Measurements from ENCODE around the gene USF1. TPM values are rescaled to one million over a fixed set of nuclear protein-coding genes. Genes with fewer than 3 reads are reported as not detected.

Gene USF1
- total RNA-seq, 4 donors from 2014 or later: 35.9 to 55.7 (median 49.4) TPM

- H3K27ac ChIP-seq: peak within 1 kb of the TSS; percentile 77 to 91 (median 85)
- H3K9me3 ChIP-seq: no peaks in the 10 kb centered on the region
- no peak for DNase-seq
- intact Hi-C loops (cut with DNase I): loop anchor here (10.0 kb wide), 1 partner anchor 56 kb away; the partner anchor contains the start of gene KLHDC9
- peak in 1 of 4 donors; percentile 70 for TF ChIP-seq POLR2A (IDR thresholded peaks at IDR 0.05)
- TF ChIP-seq CTCF (IDR thresholded peaks at IDR 0.05): peak in 1 of 6 experiments; percentile 11
- 9 to 27% methylated on average over 6 to 7 of the region's 54 CpGs for WGBS, 2 donors
- H3K36me3 ChIP-seq: peaks cover 26 to 45% (median 28%) of the 10 kb centered on the region in 3 donors
- H3K4me3 ChIP-seq: peak within 1 kb of the TSS; percentile 61 to 84 (median 78)
- H3K27me3 ChIP-seq: no peaks in the 10 kb centered on the region
- peaks cover 5 to 39% (median 8%) of the 10 kb centered on the region in 3 donors for H3K4me1 ChIP-seq
Observed at GRCh38 chr1:161038523-161039153, 7.1 kb downstream of the USF1 start, which contains the start of gene TSTD1. TSS of gene TSTD1 (minus strand) at chr1:161038964. CDS start at chr1:161038889, 75 bp downstream.

GRCh38 chr1:161037661-161038522, 7.9 kb downstream of the USF1 start:
- DNase-seq: no peak
- peaks cover 26 to 39% (median 28%) of the 10 kb centered on the region in 3 donors for H3K36me3 ChIP-seq
- no peaks in the 10 kb centered on the region for H3K27me3 ChIP-seq
- peak overlapping the region; percentile 77 to 91 (median 85) for H3K27ac ChIP-seq
- no peaks in the 10 kb centered on the region for H3K9me3 ChIP-seq
- peak overlapping the region; percentile 61 to 84 (median 78) for H3K4me3 ChIP-seq
- H3K4me1 ChIP-seq: peaks cover 4 to 36% (median 8%) of the 10 kb centered on the region in 3 donors
- intact Hi-C loops (cut with DNase I): loop anchor here (10.0 kb wide), 1 partner anchor 57 kb away; the partner anchor contains the start of gene KLHDC9
- TF ChIP-seq POLR2A (IDR thresholded peaks at IDR 0.05) (no peak), CTCF (IDR thresholded peaks at IDR 0.05) (no peak)
- WGBS, 2 donors: 42 to 48% methylated on average over 10 to 11 of the region's 21 CpGs

GRCh38 chr1:161033751-161034150, 12.0 kb downstream of the USF1 start:
- intact Hi-C loops (cut with DNase I): loop anchor here (10.0 kb wide), 1 partner anchor 61 kb away; the partner anchor contains the start of gene KLHDC9
- TF ChIP-seq CTCF (IDR thresholded peaks at IDR 0.05) (no peak), POLR2A (IDR thresholded peaks at IDR 0.05) (no peak)
- no peaks in the 10 kb centered on the region for H3K36me3 ChIP-seq
- no peak for DNase-seq
- no peak overlapping the region for H3K4me3 ChIP-seq
- no peaks in the 10 kb centered on the region for H3K9me3 ChIP-seq
- WGBS, 2 donors: 52 to 63% methylated on average over 2 to 3 of the region's 3 CpGs
- H3K27me3 ChIP-seq: no peaks in the 10 kb centered on the region
- H3K27ac ChIP-seq: no peak overlapping the region
- peaks cover 0 to 27% (median 8%) of the 10 kb centered on the region in 3 donors for H3K4me1 ChIP-seq

GRCh38 chr1:161032409-161032808, 13.4 kb downstream of the USF1 start:
- H3K27me3 ChIP-seq: no peaks in the 10 kb centered on the region
- intact Hi-C loops (cut with DNase I): loop anchor here (10.0 kb wide), 1 partner anchor 62 kb away; the partner anchor contains the start of gene KLHDC9
- WGBS, 2 donors: 67 to 100% methylated on average over 1 of the region's 1 CpG
- peaks cover 0 to 13% (median 1%) of the 10 kb centered on the region in 3 donors for H3K4me1 ChIP-seq
- no peaks in the 10 kb centered on the region for H3K36me3 ChIP-seq
- no peak overlapping the region for H3K27ac ChIP-seq
- TF ChIP-seq POLR2A (IDR thresholded peaks at IDR 0.05): no peak
- TF ChIP-seq CTCF (IDR thresholded peaks at IDR 0.05): no peak
- DNase-seq: no peak
- no peaks in the 10 kb centered on the region for H3K9me3 ChIP-seq
- no peak overlapping the region for H3K4me3 ChIP-seq

Measured in esophagus squamous epithelium (tissue), 5 donors.